Glutamatergic neuron (in vitro differentiated cells): ENCODE data around the gene PTOV1. TPM values are rescaled to one million over a fixed set of nuclear protein-coding genes. Genes with fewer than 3 reads are reported as not detected.

Source experiments
- DNase-seq: peaks from one replicate; pipeline ENCODE4 v3.0.0; 2022
- H3K27ac Mint-ChIP-seq: one replicate; pipeline ENCODE4 v1.8.0; 2020; ENCODE audit warnings: mild to moderate bottlenecking, mixed read lengths, inconsistent platforms; ENCODE audit not compliant: unreplicated experiment
- H3K27me3 Mint-ChIP-seq: one replicate; pipeline ENCODE4 v1.8.0; 2020; ENCODE audit warnings: mild to moderate bottlenecking, moderate library complexity, mixed read lengths, inconsistent platforms; ENCODE audit not compliant: unreplicated experiment
- H3K36me3 Mint-ChIP-seq: one replicate; pipeline ENCODE4 v1.8.0; 2020; ENCODE audit warnings: mild to moderate bottlenecking, mixed read lengths, inconsistent platforms; ENCODE audit not compliant: unreplicated experiment
- H3K4me1 Mint-ChIP-seq: one replicate; pipeline ENCODE4 v1.8.0; 2020; ENCODE audit warnings: mild to moderate bottlenecking, low read depth, mixed read lengths, inconsistent platforms; ENCODE audit not compliant: unreplicated experiment
- H3K4me3 Mint-ChIP-seq: one replicate; pipeline ENCODE4 v1.8.0; 2020; ENCODE audit warnings: mild to moderate bottlenecking, mixed read lengths, inconsistent platforms; ENCODE audit not compliant: unreplicated experiment
- H3K9me3 Mint-ChIP-seq: one replicate; pipeline ENCODE4 v1.8.0; 2020; ENCODE audit warnings: mild to moderate bottlenecking, moderate library complexity, mixed read lengths, inconsistent platforms; ENCODE audit not compliant: unreplicated experiment
- total RNA-seq: library from RNA; stranded (reverse); fragmentation: NEBNext Ultra II Directional; extraction: Animal tissue kit (Norgen Biotek cat#: 25700); gene quantifications from one replicate; pipeline ENCODE4 v1.2.1, GENCODE V29; 2021; ENCODE audit not compliant: unreplicated experiment
- TF ChIP-seq, protein P1 (sequence below): fragments of 200-600 bp; sonication (generic); IDR thresholded peaks from one replicate; pipeline ENCODE4 v1.5.0; 2021; ENCODE audit not compliant: partially characterized antibody, unreplicated experiment

Gene PTOV1
- total RNA-seq, 1 donor from 2014 or later: 342 TPM

DNA sequence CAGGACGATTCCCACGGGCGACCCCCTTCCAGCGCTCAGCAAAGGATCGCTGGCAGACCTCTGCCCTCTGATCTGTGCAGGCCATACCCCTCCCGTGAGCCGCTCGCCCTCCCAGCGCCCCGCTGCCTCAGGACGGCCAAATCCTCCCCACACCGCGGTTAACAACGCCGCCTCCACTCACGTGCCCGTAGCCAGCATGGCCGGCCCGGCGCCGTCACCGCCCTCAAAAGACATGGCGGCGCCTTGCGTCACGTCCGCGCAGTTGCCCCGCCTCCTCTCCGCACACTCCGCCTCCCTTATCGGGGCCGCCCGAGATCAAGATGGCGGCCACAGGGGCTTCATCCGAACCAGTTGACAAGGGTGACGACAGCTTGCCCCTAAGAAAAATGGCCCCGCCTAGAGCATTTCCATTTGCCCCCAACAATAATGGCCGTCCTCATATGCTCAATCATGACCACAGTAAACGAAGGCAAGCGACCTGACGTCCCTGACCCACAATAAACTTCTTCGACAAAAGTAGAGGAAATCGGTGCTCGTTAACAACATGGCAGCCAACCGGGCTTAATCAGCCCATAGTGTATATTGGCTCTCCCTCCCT, 25.6 kb downstream of the PTOV1 start:
- peaks cover 11% of the 10 kb centered on the region for H3K4me1 Mint-ChIP-seq
- H3K27ac Mint-ChIP-seq: no peak overlapping the region
- H3K9me3 Mint-ChIP-seq: peaks cover 14% of the 10 kb centered on the region
- TF ChIP-seq, protein P1, sequence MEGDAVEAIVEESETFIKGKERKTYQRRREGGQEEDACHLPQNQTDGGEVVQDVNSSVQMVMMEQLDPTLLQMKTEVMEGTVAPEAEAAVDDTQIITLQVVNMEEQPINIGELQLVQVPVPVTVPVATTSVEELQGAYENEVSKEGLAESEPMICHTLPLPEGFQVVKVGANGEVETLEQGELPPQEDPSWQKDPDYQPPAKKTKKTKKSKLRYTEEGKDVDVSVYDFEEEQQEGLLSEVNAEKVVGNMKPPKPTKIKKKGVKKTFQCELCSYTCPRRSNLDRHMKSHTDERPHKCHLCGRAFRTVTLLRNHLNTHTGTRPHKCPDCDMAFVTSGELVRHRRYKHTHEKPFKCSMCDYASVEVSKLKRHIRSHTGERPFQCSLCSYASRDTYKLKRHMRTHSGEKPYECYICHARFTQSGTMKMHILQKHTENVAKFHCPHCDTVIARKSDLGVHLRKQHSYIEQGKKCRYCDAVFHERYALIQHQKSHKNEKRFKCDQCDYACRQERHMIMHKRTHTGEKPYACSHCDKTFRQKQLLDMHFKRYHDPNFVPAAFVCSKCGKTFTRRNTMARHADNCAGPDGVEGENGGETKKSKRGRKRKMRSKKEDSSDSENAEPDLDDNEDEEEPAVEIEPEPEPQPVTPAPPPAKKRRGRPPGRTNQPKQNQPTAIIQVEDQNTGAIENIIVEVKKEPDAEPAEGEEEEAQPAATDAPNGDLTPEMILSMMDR: no peak
- no peak overlapping the region for H3K4me3 Mint-ChIP-seq
- peak; percentile 97 for DNase-seq
- peaks cover 18% of the 10 kb centered on the region for H3K27me3 Mint-ChIP-seq
- no peaks in the 10 kb centered on the region for H3K36me3 Mint-ChIP-seq

- Mint-ChIP-seq H3K4me1 (peaks cover 10% of the 10 kb centered on the region), H3K9me3 (peaks cover 10% of the 10 kb centered on the region), H3K27ac (peak within 1 kb of the TSS; percentile 85), H3K4me3 (no peak within 1 kb of the TSS), H3K36me3 (no peaks in the 10 kb centered on the region), H3K27me3 (peaks cover 16% of the 10 kb centered on the region)
- DNase-seq: peak; percentile 96
- TF ChIP-seq, protein P1: no peak
These were observed 26.3 kb downstream of the PTOV1 start, which contains the start of the genes AKT1S1 and TBC1D17 for GRCh38 chr19:49877020-49877878. TSS of gene AKT1S1 (minus strand) at chr19:49877355. CDS start at chr19:49873295, 4,060 bp downstream. TSS of gene TBC1D17 (plus strand) at chr19:49877702. CDS start at chr19:49877724, 22 bp downstream.

- Mint-ChIP-seq H3K27ac (peak overlapping the region; percentile 85), H3K4me1 (peaks cover 10% of the 10 kb centered on the region), H3K27me3 (peaks cover 16% of the 10 kb centered on the region), H3K9me3 (peaks cover 10% of the 10 kb centered on the region), H3K4me3 (no peak overlapping the region), H3K36me3 (peaks cover 1% of the 10 kb centered on the region)
- DNase-seq: peak; percentile 99
- TF ChIP-seq, protein P1: no peak
These were observed 27.2 kb downstream of the PTOV1 start for GRCh38 chr19:49877879-49878743.

GRCh38 chr19:49878744-49879070, 27.7 kb downstream of the PTOV1 start:
- H3K9me3 Mint-ChIP-seq: peaks cover 10% of the 10 kb centered on the region
- peaks cover 6% of the 10 kb centered on the region for H3K36me3 Mint-ChIP-seq
- peaks cover 10% of the 10 kb centered on the region for H3K4me1 Mint-ChIP-seq
- TF ChIP-seq, protein P1: no peak
- H3K4me3 Mint-ChIP-seq: no peak overlapping the region
- peaks cover 15% of the 10 kb centered on the region for H3K27me3 Mint-ChIP-seq
- H3K27ac Mint-ChIP-seq: peak overlapping the region; percentile 85
- DNase-seq: no peak
